DND-41 (cell line): ENCODE results near the gene QRSL1.

Source experiments
- ATAC-seq: fragments of 200-7000 bp; cut with Tn5 transposase; 3 replicates; pipeline ENCODE4 v1.9.1; 2021; ENCODE audit warnings: low read depth; ENCODE audit not compliant: insufficient read depth
- DNase-seq: peaks from one replicate; pipeline ENCODE4 v3.0.0-alpha.2; 2020
- H2AFZ ChIP-seq: 2 replicates; pipeline ENCODE4 v1.6.0; 2012; ENCODE audit warnings: low read depth, low read length
- H3K27ac ChIP-seq: 2 replicates; pipeline ENCODE4 v1.5.1; 2012; ENCODE audit warnings: low read length, inconsistent platforms
- H3K27me3 ChIP-seq: fragments of 200-600 bp; sonication (generic); 2 replicates; pipeline ENCODE4 v1.6.0; 2012; ENCODE audit warnings: low read length, mild to moderate bottlenecking, inconsistent platforms; ENCODE audit not compliant: insufficient read depth, poor library complexity
- H3K36me3 ChIP-seq: 2 replicates; pipeline ENCODE4 v1.5.1; 2012; ENCODE audit warnings: low read length, inconsistent platforms; ENCODE audit not compliant: insufficient read depth
- H3K4me1 ChIP-seq: 2 replicates; pipeline ENCODE4 v1.5.1; 2012; ENCODE audit warnings: mild to moderate bottlenecking, low read length; ENCODE audit not compliant: insufficient read depth
- H3K4me2 ChIP-seq: 2 replicates; pipeline ENCODE4 v1.6.0; 2012; ENCODE audit warnings: mild to moderate bottlenecking, moderate library complexity, low read length, inconsistent platforms; ENCODE audit not compliant: insufficient read depth
- H3K4me3 ChIP-seq, 2 experiments: fragments of 200-600 bp in 1 of 2; shearing (Covaris generic) in 1 of 2; 2 replicates each; pipeline ENCODE4 v1.5.1; 2012 to 2016; ENCODE audit warnings: inconsistent platforms in 2 of 2, low read length in 2 of 2, mild to moderate bottlenecking in 2 of 2, low read depth in 1 of 2, moderate library complexity in 1 of 2
- H3K79me2 ChIP-seq: 2 replicates; pipeline ENCODE4 v1.6.0; 2012; ENCODE audit warnings: low read length, inconsistent platforms; ENCODE audit not compliant: insufficient read depth
- H3K9ac ChIP-seq: 2 replicates; pipeline ENCODE4 v1.6.0; 2012; ENCODE audit warnings: low read depth, mild to moderate bottlenecking, inconsistent platforms, low read length, moderate library complexity
- H3K9me3 ChIP-seq: 2 replicates; pipeline ENCODE4 v1.5.1; 2012; ENCODE audit warnings: low read length, moderate library complexity, mild to moderate bottlenecking, inconsistent platforms; ENCODE audit not compliant: insufficient read depth, severe bottlenecking
- H4K20me1 ChIP-seq: 2 replicates; pipeline ENCODE4 v1.6.0; 2012; ENCODE audit warnings: low read length; ENCODE audit not compliant: insufficient read depth
- EZH2 ChIP-seq: IDR thresholded peaks from 3 replicates; pipeline ENCODE4 v1.6.1; 2012; ENCODE audit warnings: borderline replicate concordance, low read depth, mild to moderate bottlenecking, moderate library complexity, low read length, inconsistent platforms; ENCODE audit not compliant: severe bottlenecking
- TF ChIP-seq, protein P1 (sequence below): IDR thresholded peaks from 2 replicates; pipeline ENCODE4 v1.5.1; 2012; ENCODE audit warnings: borderline replicate concordance, low read length, moderate library complexity, mild to moderate bottlenecking; ENCODE audit not compliant: poor library complexity, severe bottlenecking; ENCODE audit errors: extremely low read depth

Gene QRSL1

DNA sequence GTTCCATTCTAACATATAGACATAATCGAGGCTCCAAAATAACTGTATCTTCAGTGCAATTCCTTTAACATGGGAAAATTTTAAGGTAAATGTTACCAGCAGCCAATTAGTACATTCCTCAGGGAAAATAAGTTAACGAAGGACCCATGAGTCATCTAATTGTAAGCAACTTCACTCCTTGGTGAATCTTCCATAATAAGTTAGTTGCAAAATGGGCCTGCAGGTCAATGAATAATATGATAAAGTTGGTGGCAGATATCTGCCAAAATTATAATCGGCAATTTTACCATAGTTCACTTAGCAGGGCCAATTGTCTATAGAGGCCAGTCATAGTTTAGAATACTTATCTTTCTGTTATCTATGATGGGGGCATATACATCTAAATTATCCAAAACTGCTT, 42.3 kb downstream of the QRSL1 start:
- TF ChIP-seq, protein P1, sequence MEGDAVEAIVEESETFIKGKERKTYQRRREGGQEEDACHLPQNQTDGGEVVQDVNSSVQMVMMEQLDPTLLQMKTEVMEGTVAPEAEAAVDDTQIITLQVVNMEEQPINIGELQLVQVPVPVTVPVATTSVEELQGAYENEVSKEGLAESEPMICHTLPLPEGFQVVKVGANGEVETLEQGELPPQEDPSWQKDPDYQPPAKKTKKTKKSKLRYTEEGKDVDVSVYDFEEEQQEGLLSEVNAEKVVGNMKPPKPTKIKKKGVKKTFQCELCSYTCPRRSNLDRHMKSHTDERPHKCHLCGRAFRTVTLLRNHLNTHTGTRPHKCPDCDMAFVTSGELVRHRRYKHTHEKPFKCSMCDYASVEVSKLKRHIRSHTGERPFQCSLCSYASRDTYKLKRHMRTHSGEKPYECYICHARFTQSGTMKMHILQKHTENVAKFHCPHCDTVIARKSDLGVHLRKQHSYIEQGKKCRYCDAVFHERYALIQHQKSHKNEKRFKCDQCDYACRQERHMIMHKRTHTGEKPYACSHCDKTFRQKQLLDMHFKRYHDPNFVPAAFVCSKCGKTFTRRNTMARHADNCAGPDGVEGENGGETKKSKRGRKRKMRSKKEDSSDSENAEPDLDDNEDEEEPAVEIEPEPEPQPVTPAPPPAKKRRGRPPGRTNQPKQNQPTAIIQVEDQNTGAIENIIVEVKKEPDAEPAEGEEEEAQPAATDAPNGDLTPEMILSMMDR, result no peak
- TF ChIP-seq EZH2, result no peak
- Histone ChIP-seq H3K4me1 (no peaks in the 10 kb centered on the region), H3K4me2 (no peak overlapping the region)

DNA sequence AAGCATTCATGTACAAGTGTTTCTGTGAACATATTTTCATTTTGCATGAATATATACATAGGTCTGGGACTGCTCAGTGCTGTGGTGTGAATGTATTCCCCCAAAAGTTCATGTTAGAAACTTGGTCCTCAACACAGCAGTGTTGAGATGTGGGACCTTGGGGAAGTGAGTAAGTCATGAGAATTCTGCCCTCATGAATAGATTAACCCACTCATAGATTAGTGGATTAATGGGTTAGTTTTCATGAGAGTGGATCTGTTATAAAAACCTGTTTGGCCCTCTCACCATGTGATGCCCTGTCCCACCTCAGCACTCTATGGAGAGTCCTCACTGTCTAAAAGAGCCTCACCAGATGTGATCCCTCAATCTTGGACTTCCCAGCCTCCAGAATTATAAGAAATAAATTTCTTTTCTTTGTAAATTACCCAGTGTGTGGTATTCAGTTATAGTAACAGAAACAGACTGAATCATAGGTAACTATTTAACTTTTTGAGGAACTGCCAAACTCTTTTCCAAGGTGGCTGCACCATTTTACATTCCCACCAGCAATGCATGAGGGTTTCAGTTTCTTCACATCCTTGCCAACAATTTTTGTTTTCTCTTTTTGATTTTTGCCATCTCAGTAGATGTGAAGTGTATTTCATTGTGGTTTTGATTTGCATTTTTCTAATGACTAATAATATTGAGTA, 45.3 kb downstream of the QRSL1 start:
- DNase-seq (no peak), ATAC-seq (no peak)
- Histone ChIP-seq H2AFZ (no peak overlapping the region), H3K4me3 (no peak overlapping the region), H3K4me1 (no peaks in the 10 kb centered on the region), H3K4me2 (no peak overlapping the region), H3K79me2 (no peaks in the 10 kb centered on the region), H3K36me3 (no peaks in the 10 kb centered on the region), H4K20me1 (no peaks in the 10 kb centered on the region), H3K27ac (no peak overlapping the region), H3K9me3 (no peaks in the 10 kb centered on the region), H3K9ac (no peak overlapping the region), H3K27me3 (no peaks in the 10 kb centered on the region)
- TF ChIP-seq, protein P1, result no peak
- no peak for TF ChIP-seq EZH2

More for the DNA sequence above, 42.3 kb downstream of the QRSL1 start:
- Histone ChIP-seq H3K79me2 (no peaks in the 10 kb centered on the region), H3K9me3 (no peaks in the 10 kb centered on the region), H3K9ac (no peak overlapping the region), H3K36me3 (no peaks in the 10 kb centered on the region; the same call in 1 of the 2 replicates), H3K27me3 (no peaks in the 10 kb centered on the region), H2AFZ (no peak overlapping the region), H4K20me1 (no peaks in the 10 kb centered on the region), H3K4me3 (no peak overlapping the region), H3K27ac (no peak overlapping the region)
- ATAC-seq (no peak), DNase-seq (no peak)

DNA sequence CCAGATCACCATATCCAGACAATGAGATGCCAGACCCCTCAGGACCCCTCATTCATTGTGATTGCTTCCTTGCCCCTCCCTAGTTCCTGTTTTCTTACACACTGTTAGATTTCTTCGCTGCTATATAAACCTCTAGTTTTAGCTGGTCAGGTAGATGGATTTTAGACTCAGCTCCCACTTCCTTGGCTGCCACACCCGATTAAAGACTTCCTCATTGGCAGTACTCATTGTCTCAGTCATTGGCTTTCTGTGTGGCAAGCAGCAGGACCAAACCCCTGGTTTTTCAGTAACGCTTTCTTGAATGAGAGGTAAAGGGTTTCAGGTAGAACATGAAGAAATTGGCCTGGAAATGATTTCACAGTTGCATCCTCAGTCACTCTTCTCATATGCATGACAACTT, 47.9 kb downstream of the QRSL1 start:
- H3K9ac ChIP-seq, result no peak overlapping the region
- ATAC-seq (no peak), DNase-seq (no peak)
- no peaks in the 10 kb centered on the region for H4K20me1 ChIP-seq
- H3K4me3 ChIP-seq, result no peak overlapping the region
- no peak for TF ChIP-seq EZH2
- TF ChIP-seq, protein P1, result no peak
- H3K27me3 ChIP-seq, result no peaks in the 10 kb centered on the region
- no peaks in the 10 kb centered on the region for H3K9me3 ChIP-seq
- H3K4me1 ChIP-seq, result no peaks in the 10 kb centered on the region
- H3K79me2 ChIP-seq, result no peaks in the 10 kb centered on the region
- no peak overlapping the region for H3K27ac ChIP-seq
- no peak overlapping the region for H2AFZ ChIP-seq
- no peak overlapping the region for H3K4me2 ChIP-seq
- no peaks in the 10 kb centered on the region for H3K36me3 ChIP-seq
